Measurements from ENCODE around the gene TMEM184A. TPM values are rescaled to one million over a fixed set of nuclear protein-coding genes. Genes with fewer than 3 reads are reported as not detected.

Gene TMEM184A
- total and polyA plus RNA-seq, 2 donors (not counting 3 experiments of a cell fraction or from before 2014, with no cell fraction given), result 0.48 TPM; not detected in 1

DNA sequence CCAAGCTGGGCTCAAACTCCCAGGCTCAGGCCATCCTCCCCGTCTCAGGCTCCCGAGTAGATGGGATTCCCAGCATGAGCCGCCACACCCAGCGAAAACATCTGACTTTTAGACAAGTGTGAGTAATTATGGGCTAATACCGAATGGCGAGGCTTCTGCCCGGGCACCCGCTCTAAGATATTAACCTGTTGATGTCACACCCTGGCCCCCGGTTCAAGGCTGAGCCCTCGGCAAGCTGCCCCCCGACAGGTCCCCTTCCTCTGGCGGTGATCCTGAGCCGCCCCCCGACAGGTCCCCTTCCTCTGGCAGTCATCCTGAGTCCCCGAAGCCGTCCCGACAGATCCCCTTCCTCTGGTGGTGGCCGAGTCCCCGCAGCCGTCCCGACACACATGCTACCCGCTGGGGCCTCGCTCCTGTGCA is 8.6 kb upstream of the TMEM184A start:
- ChIA-PET POLR2A (no interaction called here), CTCF (no interaction called here)
- Histone ChIP-seq H3K4me1 (ENCODE audit: control insufficient read depth, extremely low read depth, insufficient read depth, low read length) (no peaks in the 10 kb centered on the region), H3K4me2 (ENCODE audit: insufficient read depth, low read length) (no peak overlapping the region), H3K27ac (ENCODE audit: insufficient read depth, low read depth, low read length) (no peak overlapping the region), H3K27me3 (ENCODE audit: control insufficient read depth in 2 of 2, insufficient read depth in 2 of 2, low read length in 2 of 2) (no peaks in the 10 kb centered on the region), H2AFZ (ENCODE audit: low read depth, low read length) (no peak overlapping the region), H4K20me1 (replicated peaks; ENCODE audit: control insufficient read depth, extremely low read depth, insufficient read depth, low read length) (no peaks in the 10 kb centered on the region), H3K9ac (replicated peaks; ENCODE audit: extremely low read depth, insufficient read depth, low read length) (no peak overlapping the region), H3K79me2 (ENCODE audit: control insufficient read depth, insufficient read depth, low read length) (peaks cover 4% of the 10 kb centered on the region), H3K9me3 (replicated peaks; ENCODE audit: control insufficient read depth, insufficient read depth, low read length) (no peaks in the 10 kb centered on the region), H3K36me3 (ENCODE audit: control insufficient read depth in 2 of 2, extremely low read depth in 1 of 2, insufficient read depth in 2 of 2, low read length in 2 of 2) (peaks cover 5 to 11% of the 10 kb centered on the region in 2 experiments), H3K4me3 (replicated peaks in 1 of 3; ENCODE audit: insufficient read depth in 1 of 3, low read depth in 1 of 3, low read length in 3 of 3) (no peak overlapping the region), H3K9me1 (replicated peaks; ENCODE audit: control insufficient read depth, extremely low read depth, insufficient read depth, low read length) (no peaks in the 10 kb centered on the region)
- BruUV-seq (replicated peaks), result no TSS peak
- dilution Hi-C loops (cut with MboI; ENCODE audit: extremely low pct_ligation_motif_present, low sequenced_read_pairs) (no loop called here), intact Hi-C loops (cut with micrococcal nuclease) (no loop called here)
- DNase-seq (ENCODE audit: low read depth, low spot score) (no peak), FAIRE-seq (no peak)
- no peak for TF ChIP-seq CTCF (IDR thresholded peaks at IDR 0.05; ENCODE audit: extremely low read depth in 1 of 2, insufficient read depth in 1 of 2, low read depth in 1 of 2, low read length in 2 of 2)
- no peak for TF ChIP-seq EZH2 (IDR thresholded peaks at IDR 0.05; ENCODE audit: borderline replicate concordance, low read depth, low read length, severe bottlenecking)
- TF ChIP-seq GATA2 (IDR thresholded peaks at IDR 0.05; ENCODE audit: insufficient read depth, insufficient read length, low read depth, low read length), result no peak
- no peak for TF ChIP-seq FOS (IDR thresholded peaks at IDR 0.05; ENCODE audit: borderline replicate concordance, insufficient read depth, low read length)
- no peak for TF ChIP-seq POLR2A (IDR thresholded peaks at IDR 0.05; ENCODE audit: low read depth, low read length)
- TF ChIP-seq POLR2AphosphoS5 (IDR thresholded peaks at IDR 0.05; ENCODE audit: insufficient read depth, low read depth, low read length), result no peak
- no peak for TF ChIP-seq MAX (IDR thresholded peaks at IDR 0.05; ENCODE audit: insufficient read depth, insufficient read length)
- TF ChIP-seq JUN (IDR thresholded peaks at IDR 0.05; ENCODE audit: borderline replicate concordance, insufficient read depth, insufficient read length, low read depth), result no peak
- no peak for TF ChIP-seq MYC (IDR thresholded peaks at IDR 0.05; ENCODE audit: low read depth, low read length)

All from endothelial cell of umbilical vein (primary cell).